ENCODE results near the gene SVEP1.

SVEP1 gene

DNA sequence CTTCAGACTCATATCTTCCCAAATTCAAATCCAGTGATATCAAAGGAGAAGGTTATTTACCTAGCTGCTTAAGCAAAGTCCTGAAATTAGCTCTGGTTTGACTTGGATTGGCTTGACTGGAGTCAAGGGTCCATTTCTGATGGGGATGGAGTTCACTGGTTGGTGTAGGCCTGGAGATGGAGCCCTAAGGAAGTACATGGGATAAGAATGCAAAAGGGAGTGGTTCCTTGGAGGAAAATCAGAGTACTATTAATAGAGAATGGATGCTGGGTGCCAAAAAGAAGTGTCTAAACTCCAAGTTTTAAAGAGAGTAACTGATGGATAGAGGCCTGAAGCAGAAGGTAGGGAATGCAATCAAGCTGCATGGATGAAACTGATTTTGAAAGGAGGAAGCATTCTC lies 255.7 kb downstream of the SVEP1 start:
- DNase-seq: no peak

DNA sequence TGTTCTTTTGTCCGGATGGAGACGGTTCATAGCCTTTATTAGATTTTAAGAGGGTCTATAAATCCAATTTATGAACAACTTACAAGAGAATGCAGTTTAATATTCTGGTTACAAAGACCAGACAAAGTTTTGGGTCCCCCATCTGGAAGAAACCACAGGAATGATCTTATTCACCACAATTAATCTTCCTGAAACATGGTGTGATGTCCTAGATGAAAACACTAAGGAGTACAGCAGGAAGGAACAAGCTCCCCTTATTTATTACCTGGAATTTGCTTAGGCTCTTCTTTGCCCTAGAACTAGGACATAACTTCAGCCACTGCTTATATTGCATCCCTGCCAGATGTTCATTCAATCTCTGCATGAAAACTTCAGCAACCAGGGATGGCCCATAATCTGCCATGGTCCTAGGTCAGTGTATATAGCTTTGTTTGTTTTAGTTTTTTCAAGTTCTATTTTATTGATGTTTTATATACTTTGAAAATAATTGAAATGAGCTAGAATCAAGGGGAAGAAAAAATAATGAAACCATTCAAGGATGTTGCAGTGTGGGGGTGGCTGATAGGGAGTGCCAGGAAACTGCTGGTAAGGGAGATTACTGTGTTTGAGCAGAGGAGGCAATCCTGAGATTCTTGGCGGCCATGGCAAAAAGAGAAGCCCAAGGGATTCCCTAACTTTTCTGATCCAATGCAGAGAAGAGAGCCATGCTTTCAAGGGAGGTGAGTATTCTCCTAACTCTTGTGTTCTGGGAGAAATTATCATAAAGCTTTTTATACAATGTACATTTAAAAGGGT lies 258.7 kb downstream of the SVEP1 start:
- no peak for DNase-seq

DNA sequence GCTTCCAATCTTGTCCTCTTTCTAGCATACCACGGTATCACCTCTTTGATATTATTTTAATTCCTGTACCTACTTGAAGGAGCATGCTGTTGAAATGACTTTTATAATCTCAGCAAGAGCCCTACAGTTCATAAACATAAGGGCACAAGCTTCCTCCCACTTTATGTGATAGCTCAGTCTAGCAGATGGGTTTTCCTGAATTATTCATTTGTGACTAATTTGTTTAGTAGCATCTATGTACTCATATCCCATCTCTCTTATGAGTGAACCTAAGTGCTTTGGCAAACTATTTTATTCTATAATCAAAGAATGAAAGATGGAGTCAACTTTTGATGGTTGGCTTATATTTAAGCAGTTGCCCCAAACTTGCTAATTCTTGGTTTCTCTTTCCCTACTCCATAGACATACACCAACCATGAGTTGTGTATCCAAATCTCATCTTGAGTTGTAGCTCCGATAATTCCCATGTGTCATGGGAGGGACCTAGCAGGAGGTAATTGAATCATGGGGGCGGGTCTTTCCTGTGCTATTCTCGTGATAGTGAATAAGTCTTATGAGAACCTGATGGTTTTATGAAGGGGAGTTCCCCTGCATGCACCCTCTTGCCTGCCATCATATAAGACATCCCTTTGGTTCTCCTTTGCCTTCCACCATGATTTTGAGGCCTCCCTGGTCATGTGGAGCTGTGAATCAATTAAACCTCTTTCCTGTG lies 259.6 kb downstream of the SVEP1 start:
- no peak for DNase-seq

DNA sequence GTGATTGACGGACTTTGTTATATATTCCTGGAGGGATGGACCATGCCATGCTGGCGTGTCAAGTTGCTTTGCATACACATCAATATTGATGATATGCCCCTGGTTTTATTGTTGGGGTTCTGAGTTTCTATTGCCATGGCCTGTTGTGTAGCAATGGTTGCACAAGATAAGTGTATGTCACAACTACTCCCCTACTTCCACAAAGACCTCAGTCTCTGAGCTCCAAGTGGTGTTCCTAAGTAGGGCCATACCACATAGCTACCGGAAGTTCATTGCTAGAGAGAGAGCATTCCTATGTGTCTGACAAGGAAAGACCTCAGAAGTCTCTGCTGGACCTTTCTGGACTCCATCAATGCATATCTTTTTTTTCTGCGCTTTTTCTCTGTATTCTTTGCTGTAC lies 261.6 kb downstream of the SVEP1 start:
- no peak for DNase-seq

DNA sequence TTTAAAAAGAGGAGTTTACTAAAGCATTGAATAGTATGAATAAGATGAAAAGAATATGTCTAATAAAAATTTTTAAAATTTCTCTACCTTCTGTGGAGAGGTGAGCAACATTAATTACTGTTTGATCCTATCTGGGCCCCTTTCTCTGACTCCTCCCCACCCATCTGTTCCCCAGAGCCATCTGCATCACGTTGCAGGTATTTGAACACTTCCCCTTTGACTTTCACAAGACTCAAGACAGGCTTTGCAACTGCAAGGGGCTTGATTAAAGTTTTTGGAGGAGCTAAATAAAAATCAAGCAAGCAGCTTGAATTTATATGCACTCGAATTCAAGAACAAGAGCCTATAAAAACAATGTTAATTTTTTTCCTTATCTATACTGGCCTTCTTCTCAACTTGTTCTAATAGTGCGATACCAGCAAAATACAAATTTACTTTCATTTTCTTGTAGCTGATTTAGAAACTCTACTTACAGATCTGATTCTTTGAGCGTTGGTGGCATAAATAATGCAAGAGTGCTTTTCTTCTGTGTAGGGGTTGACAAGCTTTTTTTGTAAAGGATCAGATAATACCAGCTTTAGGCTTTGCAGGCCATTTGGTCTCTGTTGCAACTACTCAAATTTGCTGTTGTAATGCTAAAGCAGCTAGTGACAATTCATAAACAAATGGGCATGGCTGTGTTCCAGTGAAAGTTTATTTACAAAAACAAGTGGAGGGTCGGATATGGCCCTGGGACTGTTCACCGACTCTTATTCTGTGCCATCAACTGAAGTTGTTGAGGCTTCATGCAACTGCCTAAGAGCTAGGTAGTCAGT lies 263.1 kb downstream of the SVEP1 start:
- DNase-seq: no peak
